DND-41 (cell line): ENCODE results near the gene BRSK2.

Experiments
- ATAC-seq: fragments of 200-7000 bp; cut with Tn5 transposase; 3 replicates; pipeline ENCODE4 v1.9.1; 2021; ENCODE audit warnings: low read depth; ENCODE audit not compliant: insufficient read depth
- DNase-seq: peaks from one replicate; pipeline ENCODE4 v3.0.0-alpha.2; 2020
- H2AFZ ChIP-seq: 2 replicates; pipeline ENCODE4 v1.6.0; 2012; ENCODE audit warnings: low read depth, low read length
- H3K27ac ChIP-seq: 2 replicates; pipeline ENCODE4 v1.5.1; 2012; ENCODE audit warnings: low read length, inconsistent platforms
- H3K27me3 ChIP-seq: fragments of 200-600 bp; sonication (generic); 2 replicates; pipeline ENCODE4 v1.6.0; 2012; ENCODE audit warnings: low read length, mild to moderate bottlenecking, inconsistent platforms; ENCODE audit not compliant: insufficient read depth, poor library complexity
- H3K36me3 ChIP-seq: 2 replicates; pipeline ENCODE4 v1.5.1; 2012; ENCODE audit warnings: low read length, inconsistent platforms; ENCODE audit not compliant: insufficient read depth
- H3K4me1 ChIP-seq: 2 replicates; pipeline ENCODE4 v1.5.1; 2012; ENCODE audit warnings: mild to moderate bottlenecking, low read length; ENCODE audit not compliant: insufficient read depth
- H3K4me2 ChIP-seq: 2 replicates; pipeline ENCODE4 v1.6.0; 2012; ENCODE audit warnings: mild to moderate bottlenecking, moderate library complexity, low read length, inconsistent platforms; ENCODE audit not compliant: insufficient read depth
- H3K4me3 ChIP-seq, 2 experiments: fragments of 200-600 bp in 1 of 2; shearing (Covaris generic) in 1 of 2; 2 replicates each; pipeline ENCODE4 v1.5.1; 2012 to 2016; ENCODE audit warnings: inconsistent platforms in 2 of 2, low read length in 2 of 2, mild to moderate bottlenecking in 2 of 2, low read depth in 1 of 2, moderate library complexity in 1 of 2
- H3K79me2 ChIP-seq: 2 replicates; pipeline ENCODE4 v1.6.0; 2012; ENCODE audit warnings: low read length, inconsistent platforms; ENCODE audit not compliant: insufficient read depth
- H3K9ac ChIP-seq: 2 replicates; pipeline ENCODE4 v1.6.0; 2012; ENCODE audit warnings: low read depth, mild to moderate bottlenecking, inconsistent platforms, low read length, moderate library complexity
- H3K9me3 ChIP-seq: 2 replicates; pipeline ENCODE4 v1.5.1; 2012; ENCODE audit warnings: low read length, moderate library complexity, mild to moderate bottlenecking, inconsistent platforms; ENCODE audit not compliant: insufficient read depth, severe bottlenecking
- H4K20me1 ChIP-seq: 2 replicates; pipeline ENCODE4 v1.6.0; 2012; ENCODE audit warnings: low read length; ENCODE audit not compliant: insufficient read depth
- CTCF ChIP-seq: IDR thresholded peaks from 2 replicates; pipeline ENCODE4 v1.5.1; 2012; ENCODE audit warnings: borderline replicate concordance, low read length, moderate library complexity, mild to moderate bottlenecking; ENCODE audit not compliant: poor library complexity, severe bottlenecking; ENCODE audit errors: extremely low read depth
- EZH2 ChIP-seq: IDR thresholded peaks from 3 replicates; pipeline ENCODE4 v1.6.1; 2012; ENCODE audit warnings: borderline replicate concordance, low read depth, mild to moderate bottlenecking, moderate library complexity, low read length, inconsistent platforms; ENCODE audit not compliant: severe bottlenecking

Gene BRSK2

GRCh38 chr11:1393038-1393710 is 3.4 kb downstream of the BRSK2 start:
- DNase-seq (no peak), ATAC-seq (no peak)
- Histone ChIP-seq H3K27me3 (no peaks in the 10 kb centered on the region), H3K4me3 (no peak overlapping the region), H3K9me3 (no peaks in the 10 kb centered on the region), H3K27ac (no peak overlapping the region), H4K20me1 (no peaks in the 10 kb centered on the region; the same call in 1 of the 2 replicates), H3K36me3 (no peaks in the 10 kb centered on the region), H3K4me1 (no peaks in the 10 kb centered on the region), H2AFZ (no peak overlapping the region), H3K79me2 (no peaks in the 10 kb centered on the region), H3K9ac (no peak overlapping the region), H3K4me2 (no peak overlapping the region)
- TF ChIP-seq EZH2 (no peak), CTCF (no peak)

GRCh38 chr11:1394936-1395772 is 5.4 kb downstream of the BRSK2 start:
- Histone ChIP-seq H3K27ac (no peak overlapping the region), H3K79me2 (no peaks in the 10 kb centered on the region), H3K9me3 (no peaks in the 10 kb centered on the region), H2AFZ (no peak overlapping the region), H3K27me3 (no peaks in the 10 kb centered on the region), H3K36me3 (no peaks in the 10 kb centered on the region), H3K4me3 (no peak overlapping the region), H4K20me1 (no peaks in the 10 kb centered on the region; the same call in 1 of the 2 replicates), H3K4me2 (no peak overlapping the region), H3K9ac (no peak overlapping the region), H3K4me1 (no peaks in the 10 kb centered on the region)
- ATAC-seq (no peak), DNase-seq (no peak)
- no peak for TF ChIP-seq EZH2
- TF ChIP-seq CTCF, result no peak

- Histone ChIP-seq H3K27me3 (no peaks in the 10 kb centered on the region), H3K27ac (no peak overlapping the region), H3K4me3 (no peak overlapping the region), H3K9ac (no peak overlapping the region), H3K4me1 (no peaks in the 10 kb centered on the region), H3K4me2 (no peak overlapping the region), H3K79me2 (no peaks in the 10 kb centered on the region), H2AFZ (no peak overlapping the region), H3K9me3 (no peaks in the 10 kb centered on the region), H3K36me3 (no peaks in the 10 kb centered on the region), H4K20me1 (peaks cover 3% of the 10 kb centered on the region)
- DNase-seq (no peak), ATAC-seq (no peak)
- TF ChIP-seq CTCF (no peak), EZH2 (no peak)
Measured at GRCh38 chr11:1395773-1396374, 6.1 kb downstream of the BRSK2 start.
